GM18511 (cell line): ENCODE results near the gene SEC16A.

Experiments used
- ATAC-seq: cut with Tn5 transposase; IDR thresholded peaks from one replicate; pipeline ENCODE4 v1.9.1; 2021; ENCODE audit warnings: mild to moderate bottlenecking, moderate library complexity; ENCODE audit not compliant: unreplicated experiment

The SEC16A gene

GRCh38 chr9:136486131-136486530 is 3.3 kb upstream of the SEC16A start:
- no peak for ATAC-seq

GRCh38 chr9:136485049-136486045 is 2.5 kb upstream of the SEC16A start:
- ATAC-seq = no peak

GRCh38 chr9:136484153-136485048 is 1.6 kb upstream of the SEC16A start:
- no peak for ATAC-seq

- ATAC-seq = peak; percentile 70
Observed at GRCh38 chr9:136483589-136484152, 831 bp upstream of the SEC16A start.

GRCh38 chr9:136482046-136482792 is 621 bp downstream of the SEC16A start:
- ATAC-seq = no peak

- no peak for ATAC-seq
Observed at GRCh38 chr9:136481558-136481957, 1.3 kb downstream of the SEC16A start.

GRCh38 chr9:136476369-136477150 is 6.3 kb downstream of the SEC16A start:
- no peak for ATAC-seq

GRCh38 chr9:136474974-136475865 is 7.6 kb downstream of the SEC16A start:
- no peak for ATAC-seq

- no peak for ATAC-seq
Observed at GRCh38 chr9:136474021-136474640, 8.7 kb downstream of the SEC16A start.

- ATAC-seq = no peak
Observed at GRCh38 chr9:136473354-136473721, 9.5 kb downstream of the SEC16A start.

- no peak for ATAC-seq
Observed at GRCh38 chr9:136472640-136473353, 10.0 kb downstream of the SEC16A start.

GRCh38 chr9:136471802-136472487 is 10.9 kb downstream of the SEC16A start:
- no peak for ATAC-seq

GRCh38 chr9:136470792-136471469 is 11.9 kb downstream of the SEC16A start:
- no peak for ATAC-seq

GRCh38 chr9:136470356-136470755 is 12.5 kb downstream of the SEC16A start:
- ATAC-seq = no peak

- no peak for ATAC-seq
Observed at GRCh38 chr9:136467766-136468165, 15.1 kb downstream of the SEC16A start.

GRCh38 chr9:136466155-136466541 is 16.7 kb downstream of the SEC16A start:
- no peak for ATAC-seq
